ENCODE measurements around the gene TNK1. TPM values are rescaled to one million over a fixed set of nuclear protein-coding genes. Genes with fewer than 3 reads are reported as not detected.
A peak's percentile ranks its signal among the peaks of the same experiment; 100 is the strongest.

TNK1 gene
- total RNA-seq, 1 experiment from 2014 or later, result 7.0 TPM

- Histone ChIP-seq H3K27me3 (ENCODE audit: control insufficient read depth, insufficient read depth, low read length) (no peaks in the 10 kb centered on the region), H3K36me3 (replicated peaks; ENCODE audit: control insufficient read depth, insufficient read depth, low read length) (no peaks in the 10 kb centered on the region; the same call in 1 of the 2 replicates), H3K4me3 (ENCODE audit: insufficient read depth, low read depth, low read length) (no peak overlapping the region)
- peak; percentile 53 for DNase-seq
These were observed 40.3 kb downstream of the TNK1 start for GRCh38 chr17:7421186-7421585.

DNA sequence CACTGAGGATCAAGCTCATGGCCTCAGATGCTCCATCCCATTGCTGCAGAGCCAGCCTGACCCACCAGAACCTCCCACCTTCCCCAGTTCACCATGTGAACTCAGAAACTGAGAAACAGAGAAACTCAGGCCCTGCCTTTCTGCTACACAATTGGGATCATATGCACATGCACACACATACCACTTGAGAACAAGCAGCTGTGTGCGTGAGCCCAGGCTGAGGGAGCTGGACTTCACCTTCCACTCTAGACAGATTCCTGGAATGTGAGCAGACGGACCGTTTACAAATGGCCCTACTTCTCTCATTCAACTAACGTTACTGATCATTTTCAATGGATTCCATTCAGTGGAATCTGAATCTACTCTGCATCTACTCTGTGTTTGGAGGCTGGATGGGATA, 42.8 kb downstream of the TNK1 start:
- Histone ChIP-seq H3K27me3 (ENCODE audit: control insufficient read depth, insufficient read depth, low read length) (no peaks in the 10 kb centered on the region), H3K4me3 (ENCODE audit: insufficient read depth, low read depth, low read length) (no peak overlapping the region), H3K36me3 (replicated peaks; ENCODE audit: control insufficient read depth, insufficient read depth, low read length) (no peaks in the 10 kb centered on the region)
- no peak for DNase-seq

- DNase-seq, result no peak
- no peaks in the 10 kb centered on the region for H3K36me3 ChIP-seq (replicated peaks; ENCODE audit: control insufficient read depth, insufficient read depth, low read length)
- no peaks in the 10 kb centered on the region for H3K27me3 ChIP-seq (ENCODE audit: control insufficient read depth, insufficient read depth, low read length)
- H3K4me3 ChIP-seq (ENCODE audit: insufficient read depth, low read depth, low read length), result no peak within 1 kb of the TSS
These were observed 44.4 kb downstream of the TNK1 start, which contains the start of gene SPEM2 for GRCh38 chr17:7425316-7425715. Gene SPEM2, plus strand, starts transcription at chr17:7425616. Its CDS starts 73 bp downstream, at chr17:7425689.

- no peak overlapping the region for H3K4me3 ChIP-seq (ENCODE audit: insufficient read depth, low read depth, low read length)
These were observed 44.9 kb downstream of the TNK1 start for GRCh38 chr17:7425756-7426155.

GRCh38 chr17:7426203-7426863, 45.4 kb downstream of the TNK1 start:
- no peaks in the 10 kb centered on the region for H3K36me3 ChIP-seq (replicated peaks; ENCODE audit: control insufficient read depth, insufficient read depth, low read length)
- no peak overlapping the region for H3K4me3 ChIP-seq (ENCODE audit: insufficient read depth, low read depth, low read length)
- no peak for DNase-seq
- no peaks in the 10 kb centered on the region for H3K27me3 ChIP-seq (ENCODE audit: control insufficient read depth, insufficient read depth, low read length)

More at GRCh38 chr17:7425756-7426155, 44.9 kb downstream of the TNK1 start:
- DNase-seq, result peak; percentile 63
- no peaks in the 10 kb centered on the region for H3K36me3 ChIP-seq (replicated peaks; ENCODE audit: control insufficient read depth, insufficient read depth, low read length)
- H3K27me3 ChIP-seq (ENCODE audit: control insufficient read depth, insufficient read depth, low read length), result no peaks in the 10 kb centered on the region

GRCh38 chr17:7426896-7427489, 46.1 kb downstream of the TNK1 start:
- Histone ChIP-seq H3K4me3 (ENCODE audit: insufficient read depth, low read depth, low read length) (no peak overlapping the region), H3K36me3 (replicated peaks; ENCODE audit: control insufficient read depth, insufficient read depth, low read length) (no peaks in the 10 kb centered on the region), H3K27me3 (ENCODE audit: control insufficient read depth, insufficient read depth, low read length) (no peaks in the 10 kb centered on the region)
- DNase-seq, result peak; percentile 62

- Histone ChIP-seq H3K36me3 (replicated peaks; ENCODE audit: control insufficient read depth, insufficient read depth, low read length) (no peaks in the 10 kb centered on the region), H3K27me3 (ENCODE audit: control insufficient read depth, insufficient read depth, low read length) (no peaks in the 10 kb centered on the region), H3K4me3 (ENCODE audit: insufficient read depth, low read depth, low read length) (no peak overlapping the region)
- peak; percentile 60 for DNase-seq
These were observed 46.7 kb downstream of the TNK1 start for GRCh38 chr17:7427549-7427948.

DNA sequence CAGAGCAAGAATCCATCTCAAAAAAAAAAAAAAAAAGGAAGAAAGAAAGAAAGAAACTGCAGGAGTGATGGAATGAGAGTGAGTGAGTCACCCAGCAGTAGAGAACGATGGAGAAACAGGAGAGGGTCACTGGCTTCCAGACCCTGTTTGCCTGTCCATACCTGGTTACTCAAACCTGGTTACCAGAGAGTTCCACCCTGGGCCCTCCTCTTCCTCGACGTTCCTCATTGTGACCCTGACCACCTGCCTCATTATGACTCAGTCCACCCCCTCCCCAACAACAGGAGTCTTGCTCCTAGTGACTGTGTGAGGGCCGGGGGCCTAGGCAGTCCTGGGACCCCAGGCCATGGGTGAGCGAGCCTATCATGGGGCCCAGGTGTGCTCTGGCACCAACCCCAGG, 47.7 kb downstream of the TNK1 start, which contains the start of gene SPEM3:
SPEM3 (plus strand) TSS at position 301 of the 400 bp plus-strand sequence; CDS start at position 347, 46 bp downstream.
- no peak within 1 kb of the TSS for H3K4me3 ChIP-seq (ENCODE audit: insufficient read depth, low read depth, low read length)
- no peaks in the 10 kb centered on the region for H3K36me3 ChIP-seq (replicated peaks; ENCODE audit: control insufficient read depth, insufficient read depth, low read length)
- no peaks in the 10 kb centered on the region for H3K27me3 ChIP-seq (ENCODE audit: control insufficient read depth, insufficient read depth, low read length)
- peak; percentile 37 for DNase-seq

GRCh38 chr17:7429722-7430121, 48.8 kb downstream of the TNK1 start:
- Histone ChIP-seq H3K4me3 (ENCODE audit: insufficient read depth, low read depth, low read length) (no peak overlapping the region), H3K36me3 (replicated peaks; ENCODE audit: control insufficient read depth, insufficient read depth, low read length) (no peaks in the 10 kb centered on the region), H3K27me3 (ENCODE audit: control insufficient read depth, insufficient read depth, low read length) (no peaks in the 10 kb centered on the region)
- DNase-seq, result peak; percentile 50

GRCh38 chr17:7431231-7431630, 50.3 kb downstream of the TNK1 start:
- Histone ChIP-seq H3K36me3 (replicated peaks; ENCODE audit: control insufficient read depth, insufficient read depth, low read length) (no peaks in the 10 kb centered on the region), H3K27me3 (ENCODE audit: control insufficient read depth, insufficient read depth, low read length) (peaks cover 2% of the 10 kb centered on the region; the same call in 1 of the 2 replicates), H3K4me3 (ENCODE audit: insufficient read depth, low read depth, low read length) (no peak overlapping the region)
- DNase-seq, result no peak

- Histone ChIP-seq H3K4me3 (ENCODE audit: insufficient read depth, low read depth, low read length) (no peak overlapping the region), H3K36me3 (replicated peaks; ENCODE audit: control insufficient read depth, insufficient read depth, low read length) (no peaks in the 10 kb centered on the region), H3K27me3 (ENCODE audit: control insufficient read depth, insufficient read depth, low read length) (peaks cover 12% of the 10 kb centered on the region; the same call in 1 of the 2 replicates)
- no peak for DNase-seq
These were observed 51.4 kb downstream of the TNK1 start for GRCh38 chr17:7432296-7432695.

DNA sequence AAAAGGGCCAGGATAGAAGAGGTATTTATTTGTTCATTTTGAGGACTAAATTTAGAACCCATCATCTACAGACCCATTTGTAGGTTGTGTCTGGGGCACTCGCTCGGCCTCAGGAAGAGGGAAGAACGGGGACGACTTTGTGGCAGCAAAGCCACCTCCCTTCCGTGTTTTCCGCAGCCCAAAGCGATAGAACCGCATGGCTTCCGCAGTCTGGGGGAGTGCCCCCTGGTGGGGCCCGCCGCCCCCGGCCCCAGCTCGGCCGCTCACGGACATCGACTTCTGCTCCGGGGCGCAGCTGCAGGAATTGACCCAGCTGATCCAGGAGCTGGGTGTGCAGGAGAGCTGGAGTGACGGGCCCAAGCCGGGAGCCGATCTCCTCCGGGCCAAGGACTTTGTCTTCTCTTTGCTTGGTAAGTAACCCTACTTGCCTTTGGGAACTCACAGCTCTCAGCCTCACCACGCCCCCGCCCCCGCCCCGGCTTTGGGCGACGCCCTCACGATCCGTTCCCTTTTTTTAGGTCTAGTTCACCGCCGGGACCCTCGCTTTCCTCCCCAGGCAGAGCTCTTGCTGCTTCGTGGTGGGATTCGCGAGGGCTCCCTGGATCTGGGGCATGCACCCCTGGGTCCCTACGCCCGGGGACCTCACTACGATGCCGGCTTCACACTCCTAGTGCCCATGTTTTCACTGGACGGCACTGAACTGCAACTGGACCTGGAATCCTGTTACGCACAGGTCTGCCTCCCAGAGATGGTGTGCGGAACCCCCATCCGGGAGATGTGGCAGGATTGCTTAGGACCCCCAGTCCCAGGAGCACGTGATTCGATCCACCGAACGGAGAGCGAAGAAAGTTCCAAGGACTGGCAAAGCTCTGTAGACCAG, 55.0 kb downstream of the TNK1 start:
- peak overlapping the region; percentile 74 for H3K4me3 ChIP-seq (ENCODE audit: insufficient read depth, low read depth, low read length)
- peak; percentile 90 for DNase-seq
- no peaks in the 10 kb centered on the region for H3K36me3 ChIP-seq (replicated peaks; ENCODE audit: control insufficient read depth, insufficient read depth, low read length)
- peaks cover 38% of the 10 kb centered on the region for H3K27me3 ChIP-seq (ENCODE audit: control insufficient read depth, insufficient read depth, low read length)

DNA sequence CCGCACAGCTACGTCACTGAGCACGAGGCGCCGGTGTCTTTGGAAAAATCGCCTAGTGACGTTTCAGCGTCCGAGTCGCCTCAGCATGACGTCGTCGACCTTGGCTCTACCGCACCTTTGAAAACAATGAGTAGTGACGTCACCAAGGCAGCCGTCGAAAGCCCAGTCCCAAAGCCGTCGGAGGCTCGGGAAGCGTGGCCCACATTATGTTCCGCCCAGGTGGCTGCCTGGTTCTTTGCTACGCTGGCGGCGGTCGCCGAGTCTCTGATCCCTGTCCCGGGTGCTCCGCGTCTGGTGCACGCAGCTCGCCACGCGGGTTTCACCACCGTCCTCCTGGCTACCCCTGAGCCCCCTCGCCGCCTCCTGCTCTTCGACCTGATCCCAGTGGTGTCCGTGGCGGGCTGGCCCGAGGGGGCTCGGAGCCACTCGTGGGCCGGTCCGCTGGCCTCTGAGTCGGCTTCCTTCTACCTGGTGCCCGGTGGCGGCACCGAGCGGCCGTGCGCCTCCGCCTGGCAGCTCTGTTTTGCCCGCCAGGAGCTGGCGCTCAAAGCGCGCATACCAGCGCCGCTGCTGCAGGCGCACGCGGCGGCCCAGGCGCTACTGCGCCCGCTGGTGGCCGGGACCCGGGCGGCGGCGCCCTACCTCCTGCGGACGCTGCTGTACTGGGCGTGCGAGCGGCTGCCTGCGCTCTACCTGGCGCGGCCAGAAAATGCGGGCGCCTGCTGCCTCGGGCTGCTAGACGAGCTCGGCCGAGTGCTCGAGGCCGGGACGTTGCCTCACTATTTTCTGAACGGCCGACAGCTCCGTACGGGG, 55.9 kb downstream of the TNK1 start:
- DNase-seq, result peak; percentile 95
- Histone ChIP-seq H3K27me3 (ENCODE audit: control insufficient read depth, insufficient read depth, low read length) (peaks cover 40% of the 10 kb centered on the region), H3K36me3 (replicated peaks; ENCODE audit: control insufficient read depth, insufficient read depth, low read length) (no peaks in the 10 kb centered on the region), H3K4me3 (ENCODE audit: insufficient read depth, low read depth, low read length) (peak overlapping the region; percentile 74)

GRCh38 chr17:7437369-7437863, 56.5 kb downstream of the TNK1 start:
- no peak for DNase-seq
- H3K27me3 ChIP-seq (ENCODE audit: control insufficient read depth, insufficient read depth, low read length), result peaks cover 41% of the 10 kb centered on the region
- peak overlapping the region; percentile 74 for H3K4me3 ChIP-seq (ENCODE audit: insufficient read depth, low read depth, low read length)
- H3K36me3 ChIP-seq (replicated peaks; ENCODE audit: control insufficient read depth, insufficient read depth, low read length), result no peaks in the 10 kb centered on the region
